Activated CD4-positive, alpha-beta T cell treated with anti-CD3 and anti-CD28 coated beads for 1 hour (primary cell): Measurements from ENCODE around the gene CNTNAP5.

Source experiments
- DNase-seq: peaks from one replicate; pipeline ENCODE4 v3.0.0-alpha.2; 2020

Gene CNTNAP5

DNA sequence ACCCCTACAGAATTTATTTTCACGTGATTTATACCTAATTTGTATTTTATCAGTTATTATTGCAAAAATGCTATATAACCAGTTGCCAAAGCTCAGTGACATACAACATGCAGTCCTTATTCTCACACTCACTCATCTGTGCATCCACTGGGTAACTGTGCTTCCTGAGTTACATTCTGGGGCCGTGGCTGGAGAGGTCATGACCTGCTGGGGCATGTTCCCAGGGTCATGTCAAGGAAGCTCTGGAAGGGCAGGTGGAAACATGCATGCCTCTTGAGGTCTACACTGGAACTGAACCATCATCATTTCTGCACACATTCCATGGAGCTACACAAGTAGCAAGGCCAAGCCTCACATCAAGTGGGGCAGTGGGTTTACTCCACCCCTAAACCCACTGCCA is 715.5 kb downstream of the CNTNAP5 start:
- no peak for DNase-seq

DNA sequence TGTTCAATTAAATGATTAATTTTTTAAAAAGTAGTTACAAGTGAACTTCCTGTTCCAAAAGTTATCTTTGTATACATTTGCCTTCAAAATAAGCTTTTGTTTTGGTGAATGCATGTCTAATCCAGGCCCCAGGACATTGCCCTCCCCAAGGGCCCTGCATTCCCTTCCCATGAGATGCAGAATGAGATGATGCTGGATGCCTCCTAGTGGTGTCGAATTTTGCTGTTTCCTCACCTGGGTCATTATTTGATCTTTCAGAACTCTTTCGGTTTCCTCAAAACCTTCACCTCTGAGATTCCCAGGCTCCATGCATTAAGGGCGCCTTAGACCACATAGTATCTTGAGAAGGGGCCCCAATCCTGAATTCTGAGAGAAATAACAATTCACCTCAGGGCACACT is 728.8 kb downstream of the CNTNAP5 start:
- DNase-seq, result no peak

- DNase-seq, result no peak
Measured at GRCh38 chr2:124755386-124755785, 730.3 kb downstream of the CNTNAP5 start.

- DNase-seq, result no peak
Measured at GRCh38 chr2:124756048-124756447, 731.0 kb downstream of the CNTNAP5 start.

DNA sequence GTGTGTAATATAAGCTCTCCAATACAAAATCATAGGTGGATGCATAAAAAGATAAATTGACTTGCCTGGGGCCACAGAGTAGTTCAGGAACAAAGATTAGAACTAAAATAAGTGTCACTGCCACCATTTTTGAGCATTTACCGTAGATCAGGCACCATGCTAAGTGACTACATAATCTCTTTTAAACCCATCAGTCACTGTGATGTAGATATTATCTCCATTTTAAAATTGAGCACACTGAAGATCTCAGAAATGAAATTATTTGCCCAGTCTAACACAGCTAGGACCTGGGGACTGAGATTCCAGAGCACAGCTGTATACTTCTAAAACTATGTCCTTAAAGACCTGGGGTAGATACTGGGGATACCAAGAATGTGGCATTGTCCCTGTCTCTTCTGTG is 737.3 kb downstream of the CNTNAP5 start:
- DNase-seq, result no peak

DNA sequence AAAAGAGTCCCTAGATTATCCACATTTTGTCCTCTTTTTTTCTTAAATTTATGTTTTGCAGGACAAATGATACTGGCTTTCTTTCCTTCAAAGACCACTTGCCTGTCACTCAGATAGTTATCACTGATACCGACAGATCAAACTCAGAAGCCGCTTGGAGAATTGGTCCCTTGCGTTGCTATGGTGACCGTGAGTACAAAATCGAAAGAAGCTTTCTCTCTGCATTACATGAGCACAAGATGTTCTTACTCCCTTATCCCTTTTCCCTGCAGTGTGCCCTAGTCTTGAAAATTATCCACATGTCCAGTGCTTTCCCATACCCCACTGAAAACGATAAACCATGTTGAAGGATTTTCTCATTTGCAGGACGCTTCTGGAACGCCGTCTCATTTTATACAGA is 738.5 kb downstream of the CNTNAP5 start:
- DNase-seq, result no peak

DNA sequence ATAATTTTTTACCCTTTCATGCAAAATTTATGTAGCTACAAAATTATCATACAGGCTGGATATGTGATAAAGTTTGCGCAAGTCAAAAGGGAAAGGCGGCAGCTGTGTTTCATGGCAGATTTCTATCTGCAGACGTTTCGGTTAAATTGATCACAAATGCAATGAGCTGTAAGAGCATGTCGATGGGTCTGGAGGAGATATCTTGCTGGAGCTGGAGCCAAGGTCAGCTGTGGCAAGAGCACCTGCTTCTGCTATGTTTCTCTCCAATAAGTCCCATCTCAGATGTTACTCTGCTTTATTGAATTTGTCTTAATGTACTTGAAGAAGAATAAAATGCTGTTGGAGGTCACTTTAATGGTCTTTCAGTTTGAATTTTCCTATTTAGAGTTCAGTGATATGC is 749.7 kb downstream of the CNTNAP5 start:
- no peak for DNase-seq

DNA sequence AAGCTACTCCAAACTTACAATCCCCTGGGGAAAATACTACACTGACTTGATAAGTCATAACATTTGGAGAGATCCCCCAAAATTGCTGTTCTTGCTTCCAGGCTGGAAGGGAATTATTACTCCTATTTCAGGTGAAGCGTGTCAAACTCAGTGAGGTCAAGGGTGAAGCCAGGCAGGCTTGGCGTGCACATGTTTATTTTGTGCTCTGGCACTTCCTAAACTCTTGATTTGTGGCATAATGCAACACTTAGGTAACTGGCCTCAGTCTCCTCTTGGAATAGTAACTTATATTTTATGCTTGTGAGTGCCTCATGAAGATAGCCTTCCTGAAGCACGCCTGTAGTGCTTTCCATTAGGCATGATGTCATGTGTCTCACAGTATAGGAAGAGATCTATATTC is 751.2 kb downstream of the CNTNAP5 start:
- no peak for DNase-seq

- DNase-seq, result no peak
Measured at GRCh38 chr2:124778076-124778475, 753.0 kb downstream of the CNTNAP5 start.

DNA sequence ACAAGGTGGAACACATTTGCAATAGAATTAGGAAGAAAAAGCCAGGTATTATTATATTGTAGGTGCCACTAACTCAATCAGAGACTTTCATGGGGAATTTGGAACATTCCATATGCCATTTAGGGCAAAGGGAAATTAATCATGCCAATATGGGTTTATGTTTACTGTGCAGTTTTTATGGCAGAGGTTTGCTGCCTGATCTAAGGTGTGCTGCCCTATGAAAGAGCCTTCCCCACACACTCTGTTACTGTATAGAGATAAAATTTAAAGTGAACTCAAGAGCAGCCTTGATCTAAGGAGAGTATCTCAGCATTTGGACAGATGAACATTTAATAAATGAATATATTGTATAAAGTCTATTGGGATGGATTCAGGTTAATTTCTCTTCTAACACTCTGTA is 771.6 kb downstream of the CNTNAP5 start:
- no peak for DNase-seq

DNA sequence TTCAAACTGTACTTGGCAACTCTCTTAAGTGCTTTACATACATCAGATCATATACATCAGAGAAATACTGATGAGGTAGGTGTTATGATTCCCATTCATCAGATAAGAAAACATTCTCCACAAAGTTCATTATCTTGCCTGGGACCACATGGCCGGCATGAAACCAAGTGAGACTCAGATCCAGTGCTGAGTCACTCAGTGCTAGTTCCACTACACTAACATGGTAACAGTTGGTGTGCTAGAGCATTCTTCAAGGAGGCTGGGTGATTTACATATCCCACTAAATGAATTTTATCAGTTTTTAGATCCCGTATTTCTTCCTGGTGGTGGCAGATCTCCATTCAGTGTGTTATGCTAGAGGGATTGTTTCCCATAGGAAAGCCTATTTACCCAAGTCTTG is 772.0 kb downstream of the CNTNAP5 start:
- DNase-seq, result no peak

DNA sequence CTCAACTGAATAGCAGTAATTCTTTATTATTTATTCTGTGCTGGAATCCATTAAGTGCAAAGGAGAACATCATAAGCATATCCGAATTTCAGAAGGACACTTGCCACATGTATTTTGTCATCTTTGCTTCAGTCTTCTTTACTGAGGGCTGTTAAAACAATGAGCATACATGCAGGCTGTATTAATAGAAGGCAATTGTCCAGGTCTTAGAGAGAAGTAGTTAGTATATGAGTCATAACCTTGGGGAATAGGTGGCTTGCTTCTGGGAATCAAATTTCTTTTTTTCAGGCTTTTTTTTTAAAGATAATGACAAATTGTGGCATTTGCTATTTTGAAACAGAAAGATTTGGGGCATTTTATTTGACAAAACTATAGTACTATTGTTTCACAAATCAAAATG is 773.5 kb downstream of the CNTNAP5 start:
- no peak for DNase-seq

- DNase-seq, result no peak
Measured at GRCh38 chr2:124804014-124804940, 779.2 kb downstream of the CNTNAP5 start.

DNA sequence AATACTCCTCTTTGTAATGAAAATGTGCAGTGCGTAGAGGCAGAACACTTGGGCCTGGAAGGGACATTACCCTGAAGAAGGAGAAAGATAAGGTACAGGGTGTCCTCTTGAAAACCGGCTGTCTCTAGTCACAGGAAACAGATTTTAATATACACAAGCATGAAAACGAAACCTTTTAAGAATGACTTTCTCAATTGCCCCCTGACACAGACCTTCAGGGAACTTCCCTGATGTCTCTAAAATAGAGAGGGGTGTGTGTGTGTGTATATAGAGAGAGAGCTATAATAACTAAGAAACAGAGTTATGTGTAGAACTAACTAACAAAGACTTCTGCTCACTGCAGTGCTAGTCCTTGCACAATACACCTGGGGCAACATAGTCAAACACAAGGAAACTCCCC is 780.0 kb downstream of the CNTNAP5 start:
- no peak for DNase-seq

GRCh38 chr2:124810132-124810531 is 785.0 kb downstream of the CNTNAP5 start:
- no peak for DNase-seq

DNA sequence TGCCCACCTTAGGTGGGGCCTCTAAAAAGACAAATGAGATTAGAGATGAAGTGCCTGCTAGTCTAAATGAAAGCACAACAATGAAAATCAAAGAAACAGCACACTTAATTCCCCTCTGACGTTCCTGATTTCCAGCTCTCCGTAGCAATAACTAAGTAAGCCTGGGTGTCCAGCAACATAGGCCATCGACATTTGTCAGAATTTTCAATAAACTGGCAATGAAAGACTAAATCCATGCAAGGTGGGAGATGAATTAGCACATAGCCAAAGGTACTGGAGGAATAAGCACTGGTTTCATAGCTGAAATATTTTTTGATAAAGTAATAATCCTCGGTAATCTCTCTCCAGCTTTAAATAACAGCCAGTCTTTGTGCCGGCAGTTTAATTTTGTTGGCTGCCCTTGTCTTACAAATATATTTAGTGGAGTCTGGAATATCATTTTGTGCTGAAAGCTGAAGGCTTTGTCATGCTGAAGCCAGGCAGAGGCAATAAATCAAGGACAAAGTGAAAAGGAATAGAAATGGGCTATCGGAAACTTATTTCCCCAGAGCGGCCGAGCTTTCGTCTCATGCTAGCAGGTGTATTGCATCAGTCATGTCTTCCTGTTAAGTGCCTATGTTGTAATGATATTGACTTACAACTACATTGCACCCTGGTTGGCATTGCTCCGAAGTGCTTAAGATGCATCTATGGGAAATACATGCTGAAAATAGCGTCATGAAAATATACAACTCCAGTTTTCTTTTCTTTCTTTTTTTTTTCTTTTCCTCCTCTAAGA is 790.1 kb downstream of the CNTNAP5 start:
- no peak for DNase-seq

DNA sequence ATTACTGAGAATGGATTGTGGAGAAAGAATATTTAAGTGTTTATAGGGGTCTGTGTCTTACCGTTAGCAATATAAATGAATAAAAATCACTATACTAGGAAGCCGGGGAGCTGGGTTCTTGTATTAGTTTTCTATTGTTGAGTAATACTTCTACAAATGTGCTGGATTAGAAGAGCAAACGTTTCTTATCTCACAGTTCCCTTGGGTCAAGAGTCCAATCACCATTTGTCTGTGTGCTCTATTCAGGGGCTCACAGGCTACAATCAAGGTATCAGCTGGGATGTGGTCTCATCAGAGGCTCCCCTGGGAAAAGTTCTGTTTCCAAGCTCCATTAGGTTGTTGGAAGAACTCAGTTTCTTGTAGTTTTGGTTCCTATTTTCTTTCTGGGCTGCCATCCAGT is 790.9 kb downstream of the CNTNAP5 start:
- DNase-seq, result no peak

GRCh38 chr2:124822516-124822915 is 797.4 kb downstream of the CNTNAP5 start:
- DNase-seq, result no peak

- DNase-seq, result no peak
Measured at GRCh38 chr2:124824441-124824840, 799.4 kb downstream of the CNTNAP5 start.

DNA sequence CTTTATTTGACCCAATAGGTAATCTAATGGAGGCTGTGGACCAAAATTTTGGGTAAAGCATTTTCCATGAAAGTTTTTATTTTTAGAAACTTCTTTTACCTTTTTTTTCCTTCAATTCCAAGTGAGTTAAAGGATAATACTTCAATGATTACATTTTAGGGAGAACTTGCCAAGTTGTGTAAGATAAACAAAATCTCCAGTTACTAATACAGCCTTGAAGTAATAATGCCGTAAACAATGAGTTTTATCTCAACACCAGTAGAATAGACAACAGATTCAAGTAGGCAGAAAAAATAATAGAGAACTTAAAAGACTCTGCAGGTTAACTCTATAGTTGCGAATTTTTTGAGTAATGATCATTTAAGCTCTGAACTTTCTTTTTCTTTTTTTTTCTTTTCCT is 807.4 kb downstream of the CNTNAP5 start:
- no peak for DNase-seq

GRCh38 chr2:124834331-124834730 is 809.2 kb downstream of the CNTNAP5 start:
- DNase-seq, result no peak

DNA sequence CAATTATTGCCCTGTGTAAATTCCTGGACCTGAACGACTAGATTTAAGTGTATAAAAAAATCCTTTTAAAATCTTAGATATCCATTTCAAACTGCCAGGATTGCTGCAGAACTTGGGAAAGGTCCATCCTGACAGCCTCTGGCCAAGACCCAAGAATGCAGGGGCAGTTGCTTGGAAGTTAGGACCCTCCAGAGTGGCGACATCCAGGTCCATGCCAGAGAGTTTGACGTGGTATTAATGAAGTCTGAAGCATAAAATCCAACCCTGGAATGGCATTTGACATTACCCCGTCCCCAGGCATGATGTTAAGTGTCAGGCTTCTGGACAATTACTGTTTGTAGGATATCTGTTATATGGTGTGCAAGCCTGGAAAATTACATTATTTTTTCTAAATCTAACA is 810.2 kb downstream of the CNTNAP5 start:
- no peak for DNase-seq

DNA sequence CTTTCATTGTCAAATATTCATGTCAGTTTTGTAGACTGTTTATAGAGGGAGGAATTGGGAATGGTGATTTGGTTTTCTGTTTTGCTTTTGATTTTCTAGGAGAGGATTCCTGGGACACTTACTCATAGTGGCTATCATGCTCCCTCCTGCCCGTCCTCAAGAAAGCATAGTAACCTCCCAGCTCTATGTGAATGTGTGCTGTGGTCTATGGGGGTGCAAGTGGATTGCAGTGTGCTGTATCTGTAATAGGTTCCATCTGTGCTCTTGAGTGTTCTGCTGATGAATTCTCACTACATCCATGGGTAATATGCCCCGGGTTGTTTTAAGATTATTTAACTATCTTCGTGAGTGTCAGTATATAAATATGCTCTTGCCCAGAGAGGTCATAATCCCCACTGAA is 811.3 kb downstream of the CNTNAP5 start:
- no peak for DNase-seq

- DNase-seq, result no peak
Measured at GRCh38 chr2:124837496-124837895, 812.4 kb downstream of the CNTNAP5 start.
